SIG-M5 treated with dmso at 0.1 percent for 504 hours (cell line): ENCODE results near the gene EDC4.

Source experiments
- DNase-seq: peaks from one replicate; lab custom pipeline; 2025; ENCODE audit not compliant: unreplicated experiment; lab: John Stamatoyannopoulos, UW

The EDC4 gene

GRCh38 chr16:67930678-67931211 is 57.9 kb downstream of the EDC4 start:
- DNase-seq = no peak
